ENCODE results near the gene CDON. TPM values are rescaled to one million over a fixed set of nuclear protein-coding genes. Genes with fewer than 3 reads are reported as not detected.

Gene CDON
- total RNA-seq, 1 donor from 2014 or later = 0.24 TPM

DNA sequence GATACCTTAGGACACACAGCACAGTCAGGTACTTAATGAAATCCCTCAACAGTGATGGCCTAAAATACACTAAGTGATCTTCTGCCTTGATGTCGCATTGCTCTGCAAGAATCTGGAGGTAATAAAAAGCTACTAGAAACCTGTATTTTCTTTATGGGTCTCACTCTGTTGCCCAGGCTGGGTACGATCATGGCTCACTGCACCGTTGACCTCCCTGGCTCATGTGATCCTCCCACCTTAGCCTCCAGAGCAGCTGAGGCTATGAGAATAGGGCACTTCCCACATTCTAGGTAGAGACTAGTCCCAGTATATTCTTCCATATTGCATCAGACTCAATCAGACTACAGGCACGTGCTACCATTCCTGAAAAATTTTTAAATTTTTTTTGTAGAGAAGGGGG is 95.2 kb downstream of the CDON start:
- TF ChIP-seq, protein P1, sequence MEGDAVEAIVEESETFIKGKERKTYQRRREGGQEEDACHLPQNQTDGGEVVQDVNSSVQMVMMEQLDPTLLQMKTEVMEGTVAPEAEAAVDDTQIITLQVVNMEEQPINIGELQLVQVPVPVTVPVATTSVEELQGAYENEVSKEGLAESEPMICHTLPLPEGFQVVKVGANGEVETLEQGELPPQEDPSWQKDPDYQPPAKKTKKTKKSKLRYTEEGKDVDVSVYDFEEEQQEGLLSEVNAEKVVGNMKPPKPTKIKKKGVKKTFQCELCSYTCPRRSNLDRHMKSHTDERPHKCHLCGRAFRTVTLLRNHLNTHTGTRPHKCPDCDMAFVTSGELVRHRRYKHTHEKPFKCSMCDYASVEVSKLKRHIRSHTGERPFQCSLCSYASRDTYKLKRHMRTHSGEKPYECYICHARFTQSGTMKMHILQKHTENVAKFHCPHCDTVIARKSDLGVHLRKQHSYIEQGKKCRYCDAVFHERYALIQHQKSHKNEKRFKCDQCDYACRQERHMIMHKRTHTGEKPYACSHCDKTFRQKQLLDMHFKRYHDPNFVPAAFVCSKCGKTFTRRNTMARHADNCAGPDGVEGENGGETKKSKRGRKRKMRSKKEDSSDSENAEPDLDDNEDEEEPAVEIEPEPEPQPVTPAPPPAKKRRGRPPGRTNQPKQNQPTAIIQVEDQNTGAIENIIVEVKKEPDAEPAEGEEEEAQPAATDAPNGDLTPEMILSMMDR (IDR thresholded peaks at IDR 0.05) = no peak
- intact Hi-C loops (cut with micrococcal nuclease) = no loop called here
- no peaks in the 10 kb centered on the region for H3K36me3 Mint-ChIP-seq (ENCODE audit: low read depth)
- CTCF ChIA-PET = no interaction called here
- no peaks in the 10 kb centered on the region for H3K4me1 Mint-ChIP-seq
- POLR2A ChIA-PET = no interaction called here
- no peak overlapping the region for H3K4me3 Mint-ChIP-seq
- DNase-seq (no peak), ATAC-seq (ENCODE audit: low read depth) (no peak)
- H3K27me3 Mint-ChIP-seq = peaks cover 18% of the 10 kb centered on the region
- H3K27ac Mint-ChIP-seq = no peak overlapping the region
- peaks cover 8% of the 10 kb centered on the region for H3K9me3 Mint-ChIP-seq

GRCh38 chr11:125960771-125961170 is 101.9 kb downstream of the CDON start:
- Mint-ChIP-seq H3K4me1 (no peaks in the 10 kb centered on the region), H3K27me3 (peaks cover 7% of the 10 kb centered on the region), H3K36me3 (ENCODE audit: low read depth) (no peaks in the 10 kb centered on the region), H3K27ac (no peak overlapping the region), H3K4me3 (no peak overlapping the region), H3K9me3 (peaks cover 17% of the 10 kb centered on the region)
- TF ChIP-seq, protein P1 (IDR thresholded peaks at IDR 0.05) = no peak
- ChIA-PET CTCF (no interaction called here), POLR2A (no interaction called here)
- no peak for DNase-seq
- intact Hi-C loops (cut with micrococcal nuclease) = no loop called here
- no peak for ATAC-seq (ENCODE audit: low read depth)

- intact Hi-C loops (cut with micrococcal nuclease) = no loop called here
- no peak overlapping the region for H3K27ac Mint-ChIP-seq
- peaks cover 17% of the 10 kb centered on the region for H3K9me3 Mint-ChIP-seq
- no peaks in the 10 kb centered on the region for H3K36me3 Mint-ChIP-seq (ENCODE audit: low read depth)
- DNase-seq (no peak), ATAC-seq (ENCODE audit: low read depth) (no peak)
- no peak overlapping the region for H3K4me3 Mint-ChIP-seq
- H3K4me1 Mint-ChIP-seq = no peaks in the 10 kb centered on the region
- TF ChIP-seq, protein P1 (IDR thresholded peaks at IDR 0.05) = no peak
- ChIA-PET CTCF (no interaction called here), POLR2A (no interaction called here)
- peaks cover 4% of the 10 kb centered on the region for H3K27me3 Mint-ChIP-seq
Observed at GRCh38 chr11:125959931-125960330, 102.7 kb downstream of the CDON start.

GRCh38 chr11:125959511-125959910 is 103.2 kb downstream of the CDON start:
- no peak overlapping the region for H3K4me3 Mint-ChIP-seq
- H3K9me3 Mint-ChIP-seq = peaks cover 17% of the 10 kb centered on the region
- intact Hi-C loops (cut with micrococcal nuclease) = no loop called here
- H3K27me3 Mint-ChIP-seq = peaks cover 4% of the 10 kb centered on the region
- ATAC-seq (ENCODE audit: low read depth) (no peak), DNase-seq (no peak)
- CTCF ChIA-PET = no interaction called here
- no peak overlapping the region for H3K27ac Mint-ChIP-seq
- POLR2A ChIA-PET = interaction anchor here (0.7 kb wide), 1 partner anchor 43 kb away, joined by 3 read pairs; no protein-coding TSS in a partner anchor
- H3K36me3 Mint-ChIP-seq (ENCODE audit: low read depth) = no peaks in the 10 kb centered on the region
- H3K4me1 Mint-ChIP-seq = no peaks in the 10 kb centered on the region
- TF ChIP-seq, protein P1 (IDR thresholded peaks at IDR 0.05) = no peak

- TF ChIP-seq, protein P1 (IDR thresholded peaks at IDR 0.05) = no peak
- CTCF ChIA-PET = no interaction called here
- H3K27me3 Mint-ChIP-seq = peaks cover 1% of the 10 kb centered on the region
- DNase-seq (no peak), ATAC-seq (ENCODE audit: low read depth) (no peak)
- no peak overlapping the region for H3K27ac Mint-ChIP-seq
- no peaks in the 10 kb centered on the region for H3K36me3 Mint-ChIP-seq (ENCODE audit: low read depth)
- H3K4me3 Mint-ChIP-seq = no peak overlapping the region
- intact Hi-C loops (cut with micrococcal nuclease) = no loop called here
- peaks cover 17% of the 10 kb centered on the region for H3K9me3 Mint-ChIP-seq
- POLR2A ChIA-PET = interaction anchor here (0.7 kb wide), 1 partner anchor 42 kb away, joined by 3 read pairs; no protein-coding TSS in a partner anchor
- no peaks in the 10 kb centered on the region for H3K4me1 Mint-ChIP-seq
Observed at GRCh38 chr11:125958872-125959400, 103.7 kb downstream of the CDON start.
